Left ventricle myocardium inferior (tissue), 1 donor: Measurements from ENCODE around the gene COMMD6. TPM values are rescaled to one million over a fixed set of nuclear protein-coding genes. Genes with fewer than 3 reads are reported as not detected.
A peak's percentile ranks its signal among the peaks of the same experiment; 100 is the strongest.

Experiments
- DNase-seq: peaks from one replicate; pipeline ENCODE4 v3.0.0-alpha.2; 2020
- H3K27ac ChIP-seq: fragments of 200-600 bp; replicated peaks from 2 replicates; pipeline ENCODE4 v1.8.0; 2021
- H3K27me3 ChIP-seq: fragments of 200-600 bp; 2 replicates; pipeline ENCODE4 v1.8.0; 2021; ENCODE audit warnings: low read depth
- H3K36me3 ChIP-seq: fragments of 200-600 bp; 2 replicates; pipeline ENCODE4 v1.8.0; 2021
- H3K4me1 ChIP-seq: fragments of 200-600 bp; 2 replicates; pipeline ENCODE4 v1.8.0; 2021
- H3K4me3 ChIP-seq: fragments of 200-600 bp; 2 replicates; pipeline ENCODE4 v1.8.0; 2021; ENCODE audit warnings: mild to moderate bottlenecking, moderate library complexity
- H3K9me3 ChIP-seq: fragments of 200-600 bp; replicated peaks from 2 replicates; pipeline ENCODE4 v1.8.0; 2021
- CTCF ChIP-seq: fragments of 200-600 bp; IDR thresholded peaks from 2 replicates; pipeline ENCODE4 v1.8.0; 2021; ENCODE audit warnings: antibody characterized with exemption, mild to moderate bottlenecking, borderline replicate concordance
- intact Hi-C: fragments of 100-400 bp; cut with micrococcal nuclease; formaldehyde crosslinking; loops from one replicate; pipeline ENCODE4 v1.11.0; 2022
- total RNA-seq: library from RNA; stranded (reverse); fragmentation: NEBNext Ultra II Directional; extraction: Animal tissue kit (Norgen Biotek cat#: 25700); gene quantifications from one replicate; pipeline ENCODE4 v1.2.1, GENCODE V29; 2021
- donor health status: DM: no; HTN: yes; CAD: no; lungs with severe emphysema.

Gene COMMD6
- total RNA-seq, 1 donor from 2014 or later: 145 TPM

GRCh38 chr13:75489502-75490263 is 48.0 kb downstream of the COMMD6 start:
- Histone ChIP-seq H3K4me3 (no peak overlapping the region), H3K36me3 (no peaks in the 10 kb centered on the region), H3K9me3 (no peaks in the 10 kb centered on the region), H3K4me1 (no peaks in the 10 kb centered on the region), H3K27ac (no peak overlapping the region), H3K27me3 (no peaks in the 10 kb centered on the region)
- no peak for DNase-seq
- intact Hi-C loops: no loop called here
- no peak for TF ChIP-seq CTCF

GRCh38 chr13:75486146-75487062 is 51.2 kb downstream of the COMMD6 start:
- H3K36me3 ChIP-seq: no peaks in the 10 kb centered on the region

DNA sequence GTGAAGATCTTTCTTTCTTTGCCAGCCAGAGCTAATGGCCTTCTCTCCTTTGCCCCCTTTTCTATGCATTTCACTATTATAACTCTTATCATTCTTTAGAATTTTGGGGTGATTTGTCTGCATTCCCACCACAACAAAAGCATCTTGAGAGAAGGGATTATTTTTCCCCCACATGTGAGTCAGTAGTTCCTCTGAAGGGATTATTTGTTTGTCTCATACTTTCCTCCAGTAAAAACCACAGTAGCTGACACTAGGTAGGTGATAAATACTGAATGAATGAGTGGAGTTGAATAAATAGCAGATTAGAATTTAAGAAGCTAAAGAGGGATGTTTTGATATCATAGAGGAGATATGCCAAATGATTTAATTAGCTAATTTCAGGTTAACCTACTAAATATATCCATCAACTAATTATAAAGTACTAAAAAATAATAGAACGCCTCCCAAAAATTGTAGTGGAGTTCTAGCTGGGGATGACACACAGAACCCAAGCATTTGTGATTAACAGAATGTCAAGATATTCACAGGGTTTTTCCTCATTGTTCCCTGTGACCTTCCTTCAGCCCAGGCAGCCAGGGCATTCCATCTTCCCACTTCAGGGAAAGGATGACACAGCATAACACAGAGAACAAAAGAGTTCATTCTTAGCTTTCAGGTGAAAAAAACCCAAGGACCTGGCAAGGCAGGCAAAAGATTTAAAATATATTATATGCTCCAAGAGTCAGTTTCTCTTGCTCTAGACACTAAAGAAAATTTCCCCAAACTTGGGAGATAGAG is 52.2 kb downstream of the COMMD6 start:
- Histone ChIP-seq H3K27ac (no peak overlapping the region), H3K9me3 (no peaks in the 10 kb centered on the region), H3K36me3 (no peaks in the 10 kb centered on the region), H3K4me1 (peaks cover 26% of the 10 kb centered on the region), H3K27me3 (no peaks in the 10 kb centered on the region), H3K4me3 (no peak overlapping the region)
- TF ChIP-seq CTCF: no peak
- intact Hi-C loops: no loop called here
- no peak for DNase-seq

More at GRCh38 chr13:75486146-75487062, 51.2 kb downstream of the COMMD6 start:
- no peak for DNase-seq
- no peak for TF ChIP-seq CTCF
- Histone ChIP-seq H3K27ac (no peak overlapping the region), H3K9me3 (no peaks in the 10 kb centered on the region), H3K4me3 (no peak overlapping the region), H3K4me1 (peaks cover 17% of the 10 kb centered on the region), H3K27me3 (no peaks in the 10 kb centered on the region)
- intact Hi-C loops: no loop called here

GRCh38 chr13:75482820-75483079 is 54.9 kb downstream of the COMMD6 start:
- no peaks in the 10 kb centered on the region for H3K36me3 ChIP-seq
- intact Hi-C loops: loop anchor here (5.0 kb wide), 1 partner anchor 110 kb away; no protein-coding TSS in a partner anchor
- peaks cover 51% of the 10 kb centered on the region for H3K4me1 ChIP-seq
- H3K9me3 ChIP-seq: no peaks in the 10 kb centered on the region
- H3K27ac ChIP-seq: peak overlapping the region; percentile 95
- no peak for DNase-seq
- no peaks in the 10 kb centered on the region for H3K27me3 ChIP-seq
- peak overlapping the region; percentile 95 for H3K4me3 ChIP-seq
- TF ChIP-seq CTCF: no peak
